Posterior vena cava (tissue), 2 donors: Measurements from ENCODE around the gene HLA-DOA. TPM values are rescaled to one million over a fixed set of nuclear protein-coding genes. Genes with fewer than 3 reads are reported as not detected.

Experiments used
- DNase-seq: peaks from one replicate; pipeline ENCODE4 v3.0.0-alpha.2; 2020; ENCODE audit warnings: low spot score
- intact Hi-C, 2 donors: fragments of 100-400 bp; cut with DNase I; formaldehyde crosslinking; loops; one replicate each; pipeline versions ENCODE4 v1.14.1 to v1.14.2; 2022 to 2023
- total RNA-seq, 2 donors: library from RNA; stranded (reverse); fragmentation: NEBNext Ultra II Directional; extraction: Animal tissue kit (Norgen Biotek cat#: 25700); gene quantifications; one replicate each; pipeline ENCODE4 v1.2.1, GENCODE V29; 2021
- donor health status: DM: yes; HTN: yes; CAD: no.
- donor health status: DM: yes; HTN: yes; CAD: no.

HLA-DOA gene
- total RNA-seq, 2 donors from 2014 or later: 3.1 to 3.5 TPM

DNA sequence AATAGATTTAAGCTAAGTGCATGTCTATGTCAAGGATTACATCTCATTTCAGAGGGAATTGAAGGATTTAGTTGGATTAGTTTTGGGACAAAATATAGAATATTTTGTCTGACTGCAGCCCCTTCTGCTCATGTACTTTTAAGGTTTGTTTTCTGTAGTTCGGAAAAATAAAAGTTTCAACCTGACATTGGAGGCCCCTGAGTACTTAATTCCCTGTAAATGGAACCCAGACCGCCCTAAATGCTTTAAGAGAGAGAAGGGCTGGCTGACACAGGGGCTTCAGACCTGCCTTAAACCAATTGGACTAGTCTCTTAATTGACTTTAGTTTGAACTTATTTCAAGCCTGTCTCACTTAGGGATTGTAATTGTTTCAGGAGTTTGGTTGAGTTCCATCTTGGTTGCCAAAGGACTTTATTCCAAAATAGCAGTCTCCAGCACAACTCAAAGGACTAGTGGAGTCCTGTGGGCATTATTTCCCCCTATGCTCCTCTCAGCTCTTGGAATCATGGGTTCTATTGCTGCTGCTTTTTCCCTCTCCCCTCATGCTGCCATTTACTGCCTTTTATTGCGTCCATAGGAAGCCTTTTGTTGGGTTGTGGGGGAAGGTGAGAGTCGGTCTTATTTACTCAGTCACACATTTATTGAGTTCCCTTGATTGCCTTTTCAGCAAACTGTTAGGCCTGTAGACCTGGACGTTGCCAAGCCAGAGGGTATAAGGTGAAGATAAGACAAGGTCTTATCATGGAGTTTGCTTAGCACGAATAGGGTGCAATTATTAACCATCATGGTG is 26.5 kb downstream of the HLA-DOA start:
- no peak for DNase-seq
- intact Hi-C loops: loop anchor here (5.0 to 10.0 kb wide), 3 partner anchors 46 to 98 kb away; no protein-coding TSS in a partner anchor

DNA sequence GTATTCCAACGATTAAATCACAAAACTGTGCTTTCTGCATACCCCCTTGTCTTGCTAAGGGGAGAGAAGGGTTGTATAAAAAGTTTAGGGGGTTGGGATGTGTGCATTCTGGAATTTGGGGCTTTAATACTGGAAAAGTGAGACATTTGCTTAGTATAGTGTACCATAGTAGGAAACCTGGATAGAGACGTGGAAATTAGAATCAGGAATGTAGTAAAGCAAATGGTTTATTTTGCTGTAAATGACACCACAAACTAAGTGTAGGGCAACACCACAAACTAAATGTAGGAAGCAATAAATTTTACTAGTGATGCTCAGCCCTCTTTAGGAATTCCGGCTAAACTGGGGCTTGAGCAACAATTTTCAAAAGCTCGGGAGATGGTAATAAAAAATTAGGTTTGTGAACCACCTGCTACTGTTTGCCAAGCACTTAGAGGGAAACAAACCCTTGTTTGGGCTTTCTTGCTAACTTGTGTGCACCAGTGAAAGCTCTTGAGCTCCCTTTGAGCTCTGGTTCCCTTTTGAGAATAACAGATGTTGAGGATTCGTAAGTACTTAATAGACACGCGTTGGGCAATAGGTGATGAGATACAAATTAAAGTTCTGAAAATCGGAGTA is 27.2 kb downstream of the HLA-DOA start:
- intact Hi-C loops: loop anchor here (5.0 to 10.0 kb wide), 3 partner anchors 45 to 97 kb away; no protein-coding TSS in a partner anchor
- DNase-seq: no peak

GRCh38 chr6:32980488-32981038 is 28.8 kb downstream of the HLA-DOA start:
- intact Hi-C loops: loop anchor here (5.0 to 10.0 kb wide), 3 partner anchors 43 to 96 kb away; no protein-coding TSS in a partner anchor
- no peak for DNase-seq

GRCh38 chr6:32979720-32980487 is 29.5 kb downstream of the HLA-DOA start:
- no peak for DNase-seq
- intact Hi-C loops: loop anchor here (5.0 to 10.0 kb wide), 3 partner anchors 43 to 95 kb away; no protein-coding TSS in a partner anchor

- intact Hi-C loops: no loop called here
- no peak for DNase-seq
These were observed 31.5 kb downstream of the HLA-DOA start for GRCh38 chr6:32977953-32978324.

DNA sequence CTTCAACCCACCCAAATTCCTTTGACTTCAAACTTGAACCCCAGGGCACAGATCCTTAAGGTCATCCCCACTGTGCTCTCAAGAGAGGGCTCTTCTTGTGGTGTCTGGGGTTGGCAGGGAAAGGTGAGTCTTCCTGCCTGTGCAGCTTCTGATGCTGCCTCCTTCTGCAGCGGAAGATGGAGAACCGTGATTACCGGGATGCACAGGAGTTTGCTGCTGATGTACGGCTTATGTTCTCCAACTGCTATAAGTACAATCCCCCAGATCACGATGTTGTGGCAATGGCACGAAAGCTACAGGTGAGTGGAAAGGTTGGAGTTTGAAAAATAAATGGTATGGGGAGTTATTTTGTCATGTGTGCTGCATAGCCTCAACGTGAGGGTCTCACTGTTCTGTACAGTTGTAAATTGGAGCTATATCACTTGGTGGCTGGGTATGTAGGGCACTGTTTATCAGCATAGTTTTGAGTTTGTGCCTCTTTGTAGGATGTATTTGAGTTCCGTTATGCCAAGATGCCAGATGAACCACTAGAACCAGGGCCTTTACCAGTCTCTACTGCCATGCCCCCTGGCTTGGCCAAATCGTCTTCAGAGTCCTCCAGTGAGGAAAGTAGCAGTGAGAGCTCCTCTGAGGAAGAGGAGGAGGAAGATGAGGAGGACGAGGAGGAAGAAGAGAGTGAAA is 32.0 kb downstream of the HLA-DOA start:
- DNase-seq: no peak
- intact Hi-C loops: no loop called here

DNA sequence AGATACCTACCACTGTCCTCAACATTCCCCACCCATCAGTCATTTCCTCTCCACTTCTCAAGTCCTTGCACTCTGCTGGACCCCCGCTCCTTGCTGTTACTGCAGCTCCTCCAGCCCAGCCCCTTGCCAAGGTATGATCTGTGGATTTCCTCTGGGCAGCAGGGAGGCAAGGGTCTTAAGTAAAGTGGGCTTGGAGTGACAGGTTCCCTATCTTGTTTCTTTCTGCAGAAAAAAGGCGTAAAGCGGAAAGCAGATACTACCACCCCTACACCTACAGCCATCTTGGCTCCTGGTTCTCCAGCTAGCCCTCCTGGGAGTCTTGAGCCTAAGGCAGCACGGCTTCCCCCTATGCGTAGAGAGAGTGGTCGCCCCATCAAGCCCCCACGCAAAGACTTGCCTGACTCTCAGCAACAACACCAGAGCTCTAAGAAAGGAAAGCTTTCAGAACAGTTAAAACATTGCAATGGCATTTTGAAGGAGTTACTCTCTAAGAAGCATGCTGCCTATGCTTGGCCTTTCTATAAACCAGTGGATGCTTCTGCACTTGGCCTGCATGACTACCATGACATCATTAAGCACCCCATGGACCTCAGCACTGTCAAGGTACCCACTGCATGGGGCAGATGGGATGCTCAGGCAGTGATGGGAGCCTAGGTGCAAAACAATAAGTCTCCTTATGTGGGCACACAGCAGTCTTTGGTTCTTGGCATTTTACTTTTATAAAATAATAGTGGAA is 32.9 kb downstream of the HLA-DOA start:
- DNase-seq: no peak
- intact Hi-C loops: no loop called here

GRCh38 chr6:32975886-32976285 is 33.5 kb downstream of the HLA-DOA start:
- no peak for DNase-seq
- intact Hi-C loops: no loop called here

GRCh38 chr6:32974541-32975308 is 34.7 kb downstream of the HLA-DOA start:
- no peak for DNase-seq
- intact Hi-C loops: no loop called here

DNA sequence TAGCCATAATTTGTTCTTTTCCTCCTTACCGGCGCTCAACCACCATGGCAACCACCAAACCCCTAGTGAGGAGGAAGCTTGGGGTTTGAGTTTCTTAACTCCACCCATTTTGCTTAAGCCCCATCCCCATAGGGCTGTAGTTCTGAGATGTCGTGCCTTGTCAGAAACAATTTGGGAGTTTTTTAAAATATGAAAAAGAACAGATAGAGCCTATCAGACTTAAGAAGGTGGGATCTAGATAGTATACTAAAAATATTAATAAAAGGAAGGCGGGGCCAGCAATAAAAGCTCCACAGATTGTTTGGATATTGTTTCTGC is 35.4 kb downstream of the HLA-DOA start:
- DNase-seq: no peak
- intact Hi-C loops: no loop called here

DNA sequence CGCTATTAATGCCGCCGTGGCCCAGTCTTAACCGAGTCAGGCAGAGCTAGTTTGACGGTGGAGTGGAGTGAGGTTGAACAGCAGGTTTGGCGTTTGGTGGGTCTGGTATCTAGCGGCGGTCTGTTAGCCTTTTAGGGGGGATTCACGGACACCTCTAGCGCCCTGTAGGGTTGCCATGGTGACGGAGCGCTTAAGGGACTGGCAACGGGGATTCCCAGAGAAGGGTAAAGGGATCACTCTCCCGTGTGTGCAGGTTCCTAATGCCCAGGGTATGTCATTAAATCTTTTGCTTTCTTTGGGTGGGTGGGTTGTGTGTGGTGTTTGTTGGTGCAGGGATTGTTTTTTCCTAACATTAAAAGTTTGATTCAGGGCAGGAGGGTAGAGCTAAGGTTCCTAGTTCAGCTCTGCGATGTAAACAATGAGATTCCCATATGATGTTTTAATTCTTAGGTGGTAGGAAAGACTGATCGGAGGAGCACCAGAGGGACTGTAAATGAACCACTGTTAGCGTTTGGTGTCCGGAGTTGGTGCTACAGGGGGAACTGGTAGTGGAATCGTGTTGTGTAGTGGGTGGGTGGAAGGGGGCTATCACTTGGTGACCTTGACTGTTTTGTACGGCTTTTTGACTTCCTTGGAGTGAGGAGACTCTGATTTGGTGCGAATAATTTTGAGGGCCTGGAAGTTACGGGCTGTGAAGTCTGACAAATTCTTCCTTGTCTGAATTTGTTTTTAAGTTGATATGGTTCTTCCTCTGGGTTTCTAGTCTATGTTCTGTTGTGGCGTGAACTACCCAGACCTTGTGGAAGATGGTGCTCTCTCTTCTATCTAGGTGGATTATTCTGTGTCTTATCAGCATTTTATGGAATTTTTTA is 36.0 kb downstream of the HLA-DOA start:
- no peak for DNase-seq
- intact Hi-C loops: no loop called here

DNA sequence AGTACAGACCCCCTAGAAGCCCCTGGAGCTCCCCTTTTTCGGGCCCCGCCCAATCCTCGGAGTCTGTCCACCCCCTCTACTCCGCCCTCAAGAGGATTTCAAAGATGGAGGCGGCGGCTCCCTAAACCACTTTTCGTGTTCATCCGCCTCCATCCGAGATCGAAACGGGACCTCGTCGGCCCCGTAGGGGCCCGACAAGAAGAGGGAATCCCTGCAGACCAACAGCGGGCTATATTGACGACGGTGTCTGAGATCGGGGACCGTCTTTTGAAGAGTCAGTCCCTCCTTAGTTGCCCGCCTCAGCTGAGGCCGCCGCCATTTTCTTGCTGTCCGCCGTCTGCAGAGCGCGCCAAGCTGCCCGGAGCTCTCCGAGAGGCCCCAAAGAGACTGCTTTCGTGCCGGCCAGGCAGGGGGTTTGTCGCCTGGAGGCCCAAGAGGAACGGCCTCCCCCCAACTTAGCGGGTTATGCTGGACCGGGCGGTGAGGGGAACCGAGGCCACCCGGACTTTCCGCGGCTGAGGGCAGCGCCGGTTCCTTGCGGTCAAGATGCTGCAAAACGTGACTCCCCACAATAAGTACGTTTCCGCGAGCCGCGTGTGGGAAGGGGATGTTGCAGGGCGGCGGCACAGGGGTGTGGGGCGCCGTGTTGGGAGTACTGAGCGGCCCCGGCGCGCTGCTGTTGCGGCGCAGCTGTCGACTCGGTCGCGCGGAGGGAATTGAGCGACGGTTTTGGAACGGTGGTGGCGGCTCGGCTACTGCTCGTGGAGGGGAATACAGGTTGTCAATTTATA is 36.8 kb downstream of the HLA-DOA start:
- intact Hi-C loops: no loop called here
- peak; percentile 88 for DNase-seq

DNA sequence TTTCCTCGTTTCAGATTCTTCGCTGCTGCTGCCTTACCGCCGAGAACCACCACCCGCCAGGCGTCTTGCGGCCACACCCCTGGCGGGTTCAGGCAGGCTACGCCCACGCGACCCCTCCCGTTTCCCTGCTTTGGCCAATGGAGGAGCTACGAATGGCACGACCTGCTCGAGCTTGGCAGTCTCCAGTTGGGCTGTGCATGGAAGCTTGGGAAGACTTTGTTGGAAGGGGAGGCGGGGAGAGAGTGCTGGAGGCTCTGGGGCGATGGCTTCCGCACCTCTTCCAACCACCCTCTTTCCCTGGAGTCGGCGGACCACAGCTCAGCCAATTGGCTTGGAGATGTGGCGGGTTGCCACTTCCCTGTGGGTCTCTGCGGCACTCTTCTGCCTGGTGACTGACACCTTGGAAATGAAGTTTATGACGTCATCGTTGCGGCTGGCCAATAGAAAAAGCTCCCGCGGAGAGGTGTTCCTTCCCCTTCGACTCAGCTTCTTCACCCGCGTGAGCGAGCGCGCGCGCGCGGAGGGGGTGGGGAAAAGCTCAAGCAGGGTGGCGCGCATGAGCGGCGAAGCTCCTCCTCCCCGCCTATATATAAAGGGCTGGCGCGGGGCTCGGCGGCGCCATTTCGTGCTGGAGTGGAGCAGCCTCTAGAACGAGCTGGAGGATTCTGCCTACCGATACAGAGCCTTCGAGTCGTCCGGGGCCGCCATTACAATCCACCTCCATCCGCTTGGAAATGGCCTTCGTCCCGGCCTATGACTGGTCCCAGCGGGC is 37.6 kb downstream of the HLA-DOA start:
- intact Hi-C loops: no loop called here
- DNase-seq: peak; percentile 100

- no peak for DNase-seq
- intact Hi-C loops: no loop called here
These were observed 38.2 kb downstream of the HLA-DOA start for GRCh38 chr6:32971242-32971580.

- DNase-seq: peak; percentile 97
- intact Hi-C loops: no loop called here
These were observed 38.8 kb downstream of the HLA-DOA start for GRCh38 chr6:32970413-32971241.
